Right atrium auricular region (tissue), 2 donors: ENCODE data around the gene CNNM2. TPM values are rescaled to one million over a fixed set of nuclear protein-coding genes. Genes with fewer than 3 reads are reported as not detected.

ENCODE experiments used
- DNase-seq: peaks from one replicate; pipeline ENCODE4 v3.0.0-alpha.2; 2019; ENCODE audit warnings: low spot score
- H3K27ac ChIP-seq, 2 donors: fragments of 200-600 bp; sonication (generic); 1 replicate in 1 of 2; 2 replicates in 1 of 2; pipeline ENCODE4 v1.5.1; 2016 to 2019
- H3K27me3 ChIP-seq, 2 donors: fragments of 200-600 bp; sonication (generic); one replicate each; pipeline versions ENCODE4 v1.5.1 to v1.6.0; 2017 to 2019
- H3K36me3 ChIP-seq: fragments of 200-600 bp; sonication (generic); one replicate; pipeline ENCODE4 v1.5.1; 2016
- H3K4me1 ChIP-seq, 2 donors: fragments of 200-600 bp; sonication (generic); one replicate each; pipeline versions ENCODE4 v1.5.1 to v1.6.0; 2017 to 2019
- H3K4me3 ChIP-seq, 2 donors: fragments of 200-600 bp; sonication (generic); 1 replicate in 1 of 2; 2 replicates in 1 of 2; pipeline ENCODE4 v1.5.1; 2017 to 2019; ENCODE audit warnings: mild to moderate bottlenecking in 1 of 2, moderate library complexity in 1 of 2
- H3K9me3 ChIP-seq, 2 donors: fragments of 200-600 bp; sonication (generic); one replicate each; pipeline ENCODE4 v1.5.1; 2019
- CTCF ChIP-seq, 2 donors: fragments of 200-600 bp; sonication (generic); IDR thresholded peaks; one replicate each; pipeline ENCODE4 v1.5.1; 2019; ENCODE audit warnings: antibody characterized with exemption in 2 of 2
- total RNA-seq, 2 donors: library from RNA; depleted of rRNA; stranded (reverse); fragments of >200 nt; gene quantifications; one replicate each; pipeline ENCODE4 v1.1.0, GENCODE V29; 2016

CNNM2 gene
- total RNA-seq, 2 donors from 2014 or later: 3.3 to 4.1 TPM

GRCh38 chr10:103067956-103068355 lies 149.9 kb downstream of the CNNM2 start:
- Histone ChIP-seq H3K4me1 (peaks cover 0 to 8% of the 10 kb centered on the region in 2 donors), H3K9me3 (no peaks in the 10 kb centered on the region), H3K4me3 (no peak overlapping the region), H3K27me3 (no peaks in the 10 kb centered on the region), H3K36me3 (no peaks in the 10 kb centered on the region), H3K27ac (no peak overlapping the region)
- no peak for TF ChIP-seq CTCF (IDR thresholded peaks at IDR 0.05)
- no peak for DNase-seq

DNA sequence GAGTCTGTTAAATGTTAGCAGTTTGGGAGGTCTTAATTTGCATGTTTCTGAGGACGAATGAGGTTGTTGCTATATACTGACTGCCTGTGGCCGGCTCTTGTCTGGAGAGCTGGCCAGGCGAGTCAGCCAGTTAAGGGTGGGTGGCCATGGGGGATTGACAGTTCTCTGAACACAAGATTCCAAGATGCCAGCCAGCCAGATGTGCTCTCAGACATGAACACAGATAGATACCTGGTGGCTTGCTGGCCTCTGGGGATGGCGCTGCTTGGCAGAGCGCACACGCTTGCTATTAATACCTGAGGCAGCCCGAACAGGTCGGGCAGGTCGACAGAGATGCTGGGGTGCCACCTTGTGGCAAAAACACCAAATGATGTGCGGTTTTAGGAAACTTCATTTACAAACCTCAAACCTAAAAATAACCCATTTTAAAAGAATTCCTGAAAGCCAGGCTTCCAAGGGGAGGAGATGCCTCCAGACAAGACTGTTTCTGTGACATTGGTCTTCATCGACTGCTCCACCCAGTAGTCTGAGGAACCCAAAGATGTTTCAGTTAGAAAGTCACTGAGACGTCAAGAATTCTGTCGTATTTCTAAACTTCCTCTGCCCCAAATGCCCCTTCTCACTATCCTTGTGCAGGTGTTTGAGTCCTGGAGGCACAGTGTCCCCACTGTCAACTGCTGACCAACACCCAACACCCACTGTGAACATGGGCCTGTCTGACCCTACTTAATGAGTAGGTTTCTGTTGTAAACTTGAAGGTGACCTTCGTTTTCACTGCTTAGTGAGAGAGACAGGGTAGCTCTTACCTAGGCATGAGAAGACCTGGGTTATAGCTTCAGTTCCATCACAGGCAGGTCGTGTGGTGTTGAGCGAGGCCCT lies 151.6 kb downstream of the CNNM2 start:
- no peak overlapping the region for H3K4me3 ChIP-seq
- H3K9me3 ChIP-seq: no peaks in the 10 kb centered on the region
- peaks cover 0 to 8% of the 10 kb centered on the region in 2 donors for H3K4me1 ChIP-seq
- no peaks in the 10 kb centered on the region for H3K36me3 ChIP-seq
- peak; percentile 52 to 76 for TF ChIP-seq CTCF (IDR thresholded peaks at IDR 0.05)
- DNase-seq: no peak
- H3K27me3 ChIP-seq: no peaks in the 10 kb centered on the region
- H3K27ac ChIP-seq: no peak overlapping the region

- H3K36me3 ChIP-seq: peaks cover 10% of the 10 kb centered on the region
- H3K4me1 ChIP-seq: peaks cover 0 to 8% of the 10 kb centered on the region in 2 donors
These were observed 154.2 kb downstream of the CNNM2 start for GRCh38 chr10:103072276-103072675.

DNA sequence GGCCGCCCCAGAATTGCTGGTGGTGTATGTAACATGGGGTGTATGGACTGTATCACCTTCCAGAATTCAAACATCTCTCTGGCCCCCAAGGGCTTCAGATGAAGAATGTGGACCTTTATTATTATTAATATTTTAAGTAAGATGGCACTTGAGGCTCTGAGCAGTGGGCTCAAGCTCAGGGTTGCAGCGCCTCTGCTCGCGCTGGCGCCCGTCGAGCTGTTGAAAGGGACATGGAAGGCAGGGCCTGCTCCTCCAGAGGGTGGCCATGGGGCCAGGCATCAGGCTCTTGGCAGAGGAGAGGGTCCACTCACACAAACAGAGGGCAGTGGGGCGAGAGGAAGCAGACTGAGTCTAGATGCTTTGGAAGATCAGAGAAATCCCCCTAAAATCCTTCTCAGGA lies 154.8 kb downstream of the CNNM2 start:
- no peaks in the 10 kb centered on the region for H3K9me3 ChIP-seq
- DNase-seq: no peak
- peaks cover 12% of the 10 kb centered on the region for H3K36me3 ChIP-seq
- H3K27me3 ChIP-seq: no peaks in the 10 kb centered on the region
- no peak overlapping the region for H3K4me3 ChIP-seq
- H3K27ac ChIP-seq: no peak overlapping the region
- peaks cover 0 to 8% of the 10 kb centered on the region in 2 donors for H3K4me1 ChIP-seq
- TF ChIP-seq CTCF (IDR thresholded peaks at IDR 0.05): no peak

More at GRCh38 chr10:103072276-103072675, 154.2 kb downstream of the CNNM2 start:
- no peak overlapping the region for H3K27ac ChIP-seq
- H3K9me3 ChIP-seq: no peaks in the 10 kb centered on the region
- no peak for DNase-seq
- no peaks in the 10 kb centered on the region for H3K27me3 ChIP-seq
- no peak for TF ChIP-seq CTCF (IDR thresholded peaks at IDR 0.05)
- no peak overlapping the region for H3K4me3 ChIP-seq

DNA sequence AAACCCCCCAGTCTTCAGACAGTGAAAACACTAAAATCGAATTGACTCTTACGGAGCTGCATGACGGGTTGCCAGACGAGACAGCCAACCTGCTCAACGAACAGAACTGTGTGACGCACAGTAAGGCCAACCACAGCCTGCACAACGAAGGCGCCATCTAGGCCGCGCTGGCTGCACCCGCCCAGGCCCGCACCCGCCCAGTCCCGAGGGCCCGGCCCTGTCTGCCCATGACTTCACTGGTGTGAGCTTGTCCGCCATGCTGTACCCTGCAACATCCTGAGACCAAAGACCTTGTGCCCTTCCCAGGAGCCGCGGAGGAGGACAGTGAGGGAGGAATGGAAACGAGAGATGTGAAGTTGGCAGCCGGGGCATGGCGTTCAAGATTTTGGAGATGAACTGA lies 158.9 kb downstream of the CNNM2 start:
- H3K4me1 ChIP-seq: no peaks in the 10 kb centered on the region
- H3K9me3 ChIP-seq: no peaks in the 10 kb centered on the region
- H3K27me3 ChIP-seq: no peaks in the 10 kb centered on the region
- H3K36me3 ChIP-seq: peaks cover 12% of the 10 kb centered on the region
- no peak for DNase-seq
- TF ChIP-seq CTCF (IDR thresholded peaks at IDR 0.05): no peak
- H3K27ac ChIP-seq: no peak overlapping the region
- no peak overlapping the region for H3K4me3 ChIP-seq
